ENCODE data around the gene GALNT2. TPM values are rescaled to one million over a fixed set of nuclear protein-coding genes. Genes with fewer than 3 reads are reported as not detected.

The GALNT2 gene
- total and polyA plus RNA-seq, 10 of the 15 experiments (the other 5 are each of a cell fraction or from before 2014, with no cell fraction given): 0.52 to 27.7 (median 16.3) TPM

DNA sequence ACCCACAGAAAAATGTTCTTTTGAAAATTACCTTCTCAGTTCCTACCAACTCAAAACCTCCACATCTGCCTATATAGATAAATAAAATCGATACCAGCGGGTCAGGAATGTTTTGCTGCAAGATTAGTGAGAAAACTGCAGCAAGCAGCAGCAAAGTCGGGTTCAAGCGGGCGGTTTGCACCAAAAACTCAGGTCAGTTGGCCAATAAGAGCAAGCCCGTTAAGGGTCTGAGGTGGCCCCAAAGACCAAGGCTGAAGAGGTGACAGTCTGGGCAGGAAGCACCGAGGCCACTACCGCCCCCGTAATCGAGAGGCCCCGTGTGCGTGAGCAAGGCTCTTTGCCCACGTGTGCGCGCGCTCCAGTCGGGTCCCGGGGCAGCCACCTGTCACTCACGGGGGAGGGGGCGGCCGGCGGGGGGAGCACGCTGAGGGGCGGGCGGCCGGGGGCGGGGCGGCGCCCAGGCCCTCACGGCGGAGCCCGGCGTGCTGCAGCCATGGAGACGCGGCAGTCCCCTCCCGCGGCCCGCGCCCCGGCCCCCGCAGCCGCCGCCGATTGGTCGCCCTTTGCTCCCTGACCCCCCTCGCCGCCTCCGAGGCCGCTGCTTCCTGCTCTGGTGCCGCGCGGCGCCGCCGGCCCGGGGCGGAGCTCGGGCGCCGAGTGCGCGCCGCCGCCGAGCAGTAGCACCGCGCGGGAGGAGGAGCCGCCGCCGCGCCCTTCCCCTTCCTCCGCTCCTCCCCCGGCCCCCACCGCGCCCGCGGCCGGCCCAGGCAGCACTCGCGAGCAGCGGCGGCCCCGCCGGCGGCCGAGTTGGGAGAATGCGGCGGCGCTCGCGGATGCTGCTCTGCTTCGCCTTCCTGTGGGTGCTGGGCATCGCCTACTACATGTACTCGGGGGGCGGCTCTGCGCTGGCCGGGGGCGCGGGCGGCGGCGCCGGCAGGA is at the start of gene GALNT2 (continued):
- peak; percentile 84 for TF ChIP-seq SKIL (IDR thresholded peaks at IDR 0.05; ENCODE audit: low read depth, poor library complexity, severe bottlenecking)
- peak; percentile 46; the same call in 1 of the 2 replicates for TF ChIP-seq RUNX3 (IDR thresholded peaks at IDR 0.05; ENCODE audit: low read length)
- peak; percentile 87 for TF ChIP-seq NFYB (IDR thresholded peaks at IDR 0.05; ENCODE audit: insufficient read depth, low read depth, low read length)
- 0 out of 2 replicates have a peak, but pooled peaks have one; percentile 18 for TF ChIP-seq RFX5 (IDR thresholded peaks at IDR 0.05; ENCODE audit: low read depth, low read length)
- no peak for TF ChIP-seq YBX1 (IDR thresholded peaks at IDR 0.05)
- TF ChIP-seq PAX8 (IDR thresholded peaks at IDR 0.05): no peak
- no peak for TF ChIP-seq JUND (IDR thresholded peaks at IDR 0.05; ENCODE audit: low read depth, low read length)
- TF ChIP-seq SMARCA5 (IDR thresholded peaks at IDR 0.05): peak; percentile 72; the same call in 1 of the 2 replicates
- TF ChIP-seq, protein P1, sequence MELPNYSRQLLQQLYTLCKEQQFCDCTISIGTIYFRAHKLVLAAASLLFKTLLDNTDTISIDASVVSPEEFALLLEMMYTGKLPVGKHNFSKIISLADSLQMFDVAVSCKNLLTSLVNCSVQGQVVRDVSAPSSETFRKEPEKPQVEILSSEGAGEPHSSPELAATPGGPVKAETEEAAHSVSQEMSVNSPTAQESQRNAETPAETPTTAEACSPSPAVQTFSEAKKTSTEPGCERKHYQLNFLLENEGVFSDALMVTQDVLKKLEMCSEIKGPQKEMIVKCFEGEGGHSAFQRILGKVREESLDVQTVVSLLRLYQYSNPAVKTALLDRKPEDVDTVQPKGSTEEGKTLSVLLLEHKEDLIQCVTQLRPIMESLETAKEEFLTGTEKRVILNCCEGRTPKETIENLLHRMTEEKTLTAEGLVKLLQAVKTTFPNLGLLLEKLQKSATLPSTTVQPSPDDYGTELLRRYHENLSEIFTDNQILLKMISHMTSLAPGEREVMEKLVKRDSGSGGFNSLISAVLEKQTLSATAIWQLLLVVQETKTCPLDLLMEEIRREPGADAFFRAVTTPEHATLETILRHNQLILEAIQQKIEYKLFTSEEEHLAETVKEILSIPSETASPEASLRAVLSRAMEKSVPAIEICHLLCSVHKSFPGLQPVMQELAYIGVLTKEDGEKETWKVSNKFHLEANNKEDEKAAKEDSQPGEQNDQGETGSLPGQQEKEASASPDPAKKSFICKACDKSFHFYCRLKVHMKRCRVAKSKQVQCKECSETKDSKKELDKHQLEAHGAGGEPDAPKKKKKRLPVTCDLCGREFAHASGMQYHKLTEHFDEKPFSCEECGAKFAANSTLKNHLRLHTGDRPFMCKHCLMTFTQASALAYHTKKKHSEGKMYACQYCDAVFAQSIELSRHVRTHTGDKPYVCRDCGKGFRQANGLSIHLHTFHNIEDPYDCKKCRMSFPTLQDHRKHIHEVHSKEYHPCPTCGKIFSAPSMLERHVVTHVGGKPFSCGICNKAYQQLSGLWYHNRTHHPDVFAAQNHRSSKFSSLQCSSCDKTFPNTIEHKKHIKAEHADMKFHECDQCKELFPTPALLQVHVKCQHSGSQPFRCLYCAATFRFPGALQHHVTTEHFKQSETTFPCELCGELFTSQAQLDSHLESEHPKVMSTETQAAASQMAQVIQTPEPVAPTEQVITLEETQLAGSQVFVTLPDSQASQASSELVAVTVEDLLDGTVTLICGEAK (IDR thresholded peaks at IDR 0.05; ENCODE audit: borderline replicate concordance): 0 out of 2 replicates have a peak, but pooled peaks have one; percentile 30
- TF ChIP-seq, protein P2, sequence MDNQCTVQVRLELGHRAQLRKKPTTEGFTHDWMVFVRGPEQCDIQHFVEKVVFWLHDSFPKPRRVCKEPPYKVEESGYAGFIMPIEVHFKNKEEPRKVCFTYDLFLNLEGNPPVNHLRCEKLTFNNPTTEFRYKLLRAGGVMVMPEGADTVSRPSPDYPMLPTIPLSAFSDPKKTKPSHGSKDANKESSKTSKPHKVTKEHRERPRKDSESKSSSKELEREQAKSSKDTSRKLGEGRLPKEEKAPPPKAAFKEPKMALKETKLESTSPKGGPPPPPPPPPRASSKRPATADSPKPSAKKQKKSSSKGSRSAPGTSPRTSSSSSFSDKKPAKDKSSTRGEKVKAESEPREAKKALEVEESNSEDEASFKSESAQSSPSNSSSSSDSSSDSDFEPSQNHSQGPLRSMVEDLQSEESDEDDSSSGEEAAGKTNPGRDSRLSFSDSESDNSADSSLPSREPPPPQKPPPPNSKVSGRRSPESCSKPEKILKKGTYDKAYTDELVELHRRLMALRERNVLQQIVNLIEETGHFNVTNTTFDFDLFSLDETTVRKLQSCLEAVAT (IDR thresholded peaks at IDR 0.05): 0 out of 2 replicates have a peak, but pooled peaks have one; percentile 25
- peak; percentile 20; the same call in 1 of the 2 replicates for TF ChIP-seq RAD21 (IDR thresholded peaks at IDR 0.05; ENCODE audit: insufficient read depth, low read depth, low read length)
- peak; percentile 37; the same call in 1 of the 3 replicates for TF ChIP-seq POU2F2 (IDR thresholded peaks at IDR 0.05; ENCODE audit: borderline replicate concordance, low read depth, low read length)
- TF ChIP-seq MTA2 (IDR thresholded peaks at IDR 0.05; ENCODE audit: low read depth): 0 out of 2 replicates have a peak, but pooled peaks have one; percentile 52
- TF ChIP-seq NBN (IDR thresholded peaks at IDR 0.05): peak; percentile 44; the same call in 1 of the 2 replicates
- TF ChIP-seq CREM (IDR thresholded peaks at IDR 0.05; ENCODE audit: low read depth): peak; percentile 77
- TF ChIP-seq TAF1 (IDR thresholded peaks at IDR 0.05; ENCODE audit: borderline replicate concordance, low read depth, low read length): peak; percentile 83; the same call in 1 of the 2 replicates
- peak; percentile 75 for TF ChIP-seq SP1 (IDR thresholded peaks at IDR 0.05; ENCODE audit: low read depth, low read length)
- TF ChIP-seq EGR1 (IDR thresholded peaks at IDR 0.05; ENCODE audit: borderline replicate concordance in 1 of 2, low read depth in 2 of 2, low read length in 2 of 2): peak in 1 of 2 experiments; percentile 93; a peak in 2 of 3 replicates
- peak; percentile 87 for TF ChIP-seq NR2F1 (conservative IDR thresholded peaks at IDR 0.05)
